ENCODE results near the gene NACC2.
A peak's percentile ranks its signal among the peaks of the same experiment; 100 is the strongest.

The NACC2 gene

DNA sequence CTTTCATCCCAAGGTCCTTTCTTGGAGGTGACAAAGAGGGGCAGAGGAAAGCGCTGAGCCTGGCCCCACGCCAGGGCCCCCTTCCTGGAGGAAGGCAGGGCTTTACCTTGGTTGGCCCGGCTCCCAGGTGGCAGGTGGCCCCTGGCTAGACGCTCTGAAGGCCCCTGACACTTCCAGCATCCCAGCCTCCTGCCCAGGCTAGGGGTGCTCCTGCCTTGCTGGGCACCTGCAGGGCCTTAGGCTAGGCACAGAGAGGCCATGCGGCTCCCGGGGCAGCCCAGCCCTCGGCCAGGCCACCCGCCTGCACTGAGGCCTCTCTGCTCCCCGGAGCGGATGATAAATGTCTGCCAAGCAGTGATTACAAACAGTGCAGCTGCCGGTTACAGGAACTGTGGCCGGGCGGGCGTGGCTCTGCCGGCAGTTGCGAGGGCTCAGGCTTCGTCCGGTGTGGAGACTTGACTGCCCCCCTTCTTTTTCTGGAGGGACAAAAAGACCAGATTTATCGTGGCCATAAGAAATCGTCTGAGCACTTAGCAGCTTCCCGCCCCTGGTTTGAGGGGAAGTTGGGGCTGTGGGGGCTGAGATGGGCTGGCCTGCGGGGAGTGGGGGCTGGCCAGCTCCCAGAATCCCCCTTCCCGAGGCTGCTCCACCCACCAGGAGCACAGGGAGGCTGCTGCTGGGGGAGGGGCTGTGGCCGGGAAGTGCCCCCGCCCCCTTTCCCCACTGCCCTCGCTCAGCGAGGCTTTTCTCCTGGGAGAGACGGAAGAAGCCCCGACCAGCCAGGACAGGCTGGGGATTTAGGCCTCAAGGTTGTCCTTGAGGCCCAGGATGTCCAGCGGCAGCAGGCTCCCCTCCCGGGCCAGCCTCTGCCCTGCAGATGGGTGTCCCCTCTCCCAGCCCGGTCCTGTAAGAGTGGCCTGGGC lies 102.3 kb downstream of the NACC2 start:
- peak; percentile 85 for DNase-seq (ENCODE audit: low spot score)

- DNase-seq (ENCODE audit: low spot score): no peak
These were observed 103.3 kb downstream of the NACC2 start for GRCh38 chr9:135991771-135992170.

DNA sequence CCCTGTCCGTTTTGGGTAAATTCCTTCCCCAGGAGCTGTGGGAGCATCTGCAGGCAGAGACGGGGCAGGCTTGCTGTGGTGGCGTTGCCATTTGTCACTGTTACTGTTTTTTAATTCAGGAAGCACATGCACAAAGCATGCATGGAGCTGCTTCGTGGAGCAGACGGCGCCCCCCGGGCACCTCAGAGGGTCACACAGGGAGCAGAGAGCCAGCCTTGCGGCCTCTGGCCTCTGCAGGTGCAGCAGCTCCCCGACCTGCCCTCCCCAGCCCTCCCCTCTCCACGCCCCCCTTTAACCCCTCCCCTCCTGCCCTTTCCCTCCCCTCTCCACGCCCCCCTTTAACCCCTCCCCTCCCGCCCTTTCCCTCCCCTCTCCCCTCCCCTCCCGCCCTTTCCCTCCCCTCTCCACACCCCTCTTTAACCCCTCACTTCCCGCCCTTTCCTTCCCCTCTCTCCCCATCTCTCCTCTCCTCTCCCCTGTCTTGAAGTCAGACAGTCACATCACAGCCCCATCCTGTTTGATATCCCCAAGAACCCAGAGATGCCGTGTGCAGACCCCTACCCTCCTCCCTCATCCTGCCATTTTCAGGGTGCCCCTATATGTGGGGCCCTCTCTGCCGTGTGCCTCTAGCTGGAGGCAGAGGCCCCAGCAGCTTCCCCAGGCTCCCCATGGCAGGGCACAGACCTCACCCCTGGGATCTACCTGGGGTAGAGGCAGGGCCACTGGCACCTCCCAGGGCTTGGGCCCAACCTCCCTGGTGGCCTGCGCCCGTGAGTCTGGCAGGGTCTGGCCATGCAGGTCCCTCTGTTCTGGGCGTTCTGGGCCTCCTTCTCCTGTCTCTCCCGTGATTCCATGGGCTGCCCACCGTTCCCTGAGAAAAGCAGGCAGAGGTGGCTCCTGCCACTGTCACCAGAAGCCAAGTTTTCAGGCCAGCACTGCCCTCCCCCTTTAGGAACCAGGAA lies 104.3 kb downstream of the NACC2 start:
- DNase-seq (ENCODE audit: low spot score): peak; percentile 86

DNA sequence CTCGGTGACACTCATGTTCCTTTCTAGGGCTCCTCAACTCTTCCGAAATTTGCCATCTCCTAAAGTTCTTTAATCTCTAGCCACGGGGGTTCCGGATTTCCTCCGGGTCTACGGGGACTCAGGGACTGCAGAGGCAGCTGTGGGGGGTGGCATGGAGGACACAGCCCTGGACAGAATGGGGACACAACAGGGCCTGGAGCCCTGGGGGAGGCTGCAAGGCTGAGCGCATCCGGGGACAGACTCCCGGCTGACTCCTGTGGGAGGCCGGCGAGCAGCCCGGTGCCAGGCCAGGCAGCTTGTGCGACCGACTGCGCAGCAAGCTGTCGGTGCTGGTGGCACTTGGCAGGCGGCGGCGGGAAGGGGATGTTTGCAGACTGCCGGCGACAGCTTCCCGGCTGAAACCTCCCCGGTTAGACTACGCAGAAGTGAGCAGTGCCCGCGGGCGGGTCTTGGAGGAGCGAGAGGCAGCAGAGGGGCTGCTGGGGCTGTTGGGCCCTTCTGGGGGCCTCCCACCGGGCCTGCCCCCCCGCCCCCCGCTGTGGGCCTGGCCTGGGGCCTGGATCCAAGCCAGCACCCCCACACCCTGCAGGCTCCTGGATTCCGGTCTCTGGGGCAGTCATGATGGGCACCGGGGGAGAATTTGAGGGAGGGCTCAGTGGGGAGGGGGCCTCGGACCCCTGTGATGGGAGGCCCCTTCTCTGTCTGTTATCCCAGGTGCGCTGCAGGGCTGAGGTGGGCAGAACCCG lies 105.2 kb downstream of the NACC2 start:
- DNase-seq (ENCODE audit: low spot score): no peak

DNA sequence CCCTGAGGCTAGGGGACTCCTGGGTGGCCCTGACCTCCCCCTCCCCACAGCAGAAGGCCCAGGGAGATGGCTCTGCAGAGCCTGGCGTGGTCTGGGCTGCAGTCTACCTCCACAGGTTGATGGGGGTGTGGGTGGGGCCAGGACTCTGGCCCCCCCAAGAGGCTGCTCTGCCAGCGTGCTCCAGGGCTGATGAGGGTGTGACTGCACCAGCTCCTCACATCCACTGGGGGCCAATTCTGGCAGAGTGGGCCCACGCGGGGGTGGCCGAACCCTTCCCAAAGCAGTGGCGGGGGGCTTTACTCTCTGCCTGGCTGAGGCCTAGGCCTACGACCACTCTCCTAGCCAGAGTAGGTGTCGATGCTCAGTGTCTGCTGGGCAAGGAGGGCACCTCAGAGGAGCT lies 105.9 kb downstream of the NACC2 start:
- no peak for DNase-seq (ENCODE audit: low spot score)

- DNase-seq (ENCODE audit: low spot score): no peak
These were observed 106.6 kb downstream of the NACC2 start for GRCh38 chr9:135988493-135988892.

DNA sequence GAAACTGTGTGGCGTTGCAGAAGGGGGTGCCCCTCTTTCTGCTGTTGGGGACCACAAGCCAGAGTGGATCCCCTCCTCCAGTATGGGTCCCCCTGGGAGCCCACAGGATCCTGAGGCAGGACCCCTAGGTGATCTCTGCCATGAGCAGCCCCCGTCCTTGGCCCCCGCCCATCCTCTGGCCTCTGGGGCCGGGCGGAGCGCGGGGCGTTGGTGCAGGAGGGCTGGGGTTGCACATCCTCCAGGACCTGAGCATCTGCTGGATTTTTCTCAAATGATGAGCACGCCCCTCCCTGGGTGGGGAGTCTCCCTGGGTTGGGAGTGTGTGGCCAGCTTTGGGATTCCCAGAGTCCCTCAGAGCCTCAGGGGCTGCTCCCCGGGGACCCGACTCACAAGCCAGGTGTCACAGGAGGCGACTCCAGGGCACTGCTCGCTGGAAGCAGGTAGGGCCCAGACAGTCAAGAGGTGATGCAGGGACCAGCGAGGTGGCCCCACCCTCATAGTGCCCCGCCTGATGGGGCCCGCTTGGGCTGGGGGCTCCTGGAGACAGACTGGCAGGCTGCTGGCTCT lies 107.2 kb downstream of the NACC2 start:
- no peak for DNase-seq (ENCODE audit: low spot score)

- no peak for DNase-seq (ENCODE audit: low spot score)
These were observed 108.5 kb downstream of the NACC2 start for GRCh38 chr9:135986605-135987004.

DNA sequence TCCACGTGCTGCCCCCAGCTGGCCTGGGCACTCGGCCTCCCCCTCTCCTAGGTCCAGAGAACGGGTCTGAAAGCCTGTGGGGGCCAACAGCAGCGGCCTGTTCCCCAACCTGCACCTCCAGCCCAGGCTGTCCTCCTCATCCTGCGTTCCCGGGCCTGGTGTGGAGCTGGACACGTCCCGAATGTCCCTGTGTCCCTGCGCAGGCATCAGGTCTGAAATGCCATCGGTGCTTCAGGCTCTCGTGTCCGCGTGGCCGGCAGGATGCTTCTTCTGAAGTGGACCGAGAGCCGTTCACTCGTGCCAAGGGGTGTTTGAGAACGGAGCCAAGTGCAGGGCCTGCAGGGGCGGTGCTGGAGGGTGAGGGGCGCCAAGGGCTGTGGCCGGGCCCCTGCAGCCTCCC lies 109.2 kb downstream of the NACC2 start:
- DNase-seq (ENCODE audit: low spot score): no peak

DNA sequence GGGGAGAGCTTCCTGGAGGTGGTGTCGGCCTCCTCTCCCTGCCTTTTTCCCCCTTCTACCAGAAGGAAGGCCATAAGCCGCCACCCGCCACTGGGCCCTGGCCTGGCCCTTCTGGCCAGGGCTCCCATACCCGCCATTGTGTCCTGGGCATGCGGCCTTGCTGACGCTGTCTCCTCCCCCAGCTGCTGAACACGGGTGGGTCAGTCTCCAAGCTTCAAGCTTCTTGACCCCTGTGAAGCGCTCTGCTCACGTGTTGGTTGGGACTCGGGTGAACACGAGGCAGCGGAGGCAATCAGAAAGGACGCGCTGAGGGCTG lies 109.7 kb downstream of the NACC2 start:
- DNase-seq (ENCODE audit: low spot score): no peak

- DNase-seq (ENCODE audit: low spot score): no peak
These were observed 110.9 kb downstream of the NACC2 start for GRCh38 chr9:135984072-135984710.

GRCh38 chr9:135983208-135984071 lies 111.6 kb downstream of the NACC2 start:
- no peak for DNase-seq (ENCODE audit: low spot score)

GRCh38 chr9:135982499-135983207 lies 112.4 kb downstream of the NACC2 start:
- DNase-seq (ENCODE audit: low spot score): no peak

- DNase-seq (ENCODE audit: low spot score): no peak
These were observed 114.0 kb downstream of the NACC2 start for GRCh38 chr9:135980926-135981630.

GRCh38 chr9:135979547-135980166 lies 115.4 kb downstream of the NACC2 start:
- no peak for DNase-seq (ENCODE audit: low spot score)

DNA sequence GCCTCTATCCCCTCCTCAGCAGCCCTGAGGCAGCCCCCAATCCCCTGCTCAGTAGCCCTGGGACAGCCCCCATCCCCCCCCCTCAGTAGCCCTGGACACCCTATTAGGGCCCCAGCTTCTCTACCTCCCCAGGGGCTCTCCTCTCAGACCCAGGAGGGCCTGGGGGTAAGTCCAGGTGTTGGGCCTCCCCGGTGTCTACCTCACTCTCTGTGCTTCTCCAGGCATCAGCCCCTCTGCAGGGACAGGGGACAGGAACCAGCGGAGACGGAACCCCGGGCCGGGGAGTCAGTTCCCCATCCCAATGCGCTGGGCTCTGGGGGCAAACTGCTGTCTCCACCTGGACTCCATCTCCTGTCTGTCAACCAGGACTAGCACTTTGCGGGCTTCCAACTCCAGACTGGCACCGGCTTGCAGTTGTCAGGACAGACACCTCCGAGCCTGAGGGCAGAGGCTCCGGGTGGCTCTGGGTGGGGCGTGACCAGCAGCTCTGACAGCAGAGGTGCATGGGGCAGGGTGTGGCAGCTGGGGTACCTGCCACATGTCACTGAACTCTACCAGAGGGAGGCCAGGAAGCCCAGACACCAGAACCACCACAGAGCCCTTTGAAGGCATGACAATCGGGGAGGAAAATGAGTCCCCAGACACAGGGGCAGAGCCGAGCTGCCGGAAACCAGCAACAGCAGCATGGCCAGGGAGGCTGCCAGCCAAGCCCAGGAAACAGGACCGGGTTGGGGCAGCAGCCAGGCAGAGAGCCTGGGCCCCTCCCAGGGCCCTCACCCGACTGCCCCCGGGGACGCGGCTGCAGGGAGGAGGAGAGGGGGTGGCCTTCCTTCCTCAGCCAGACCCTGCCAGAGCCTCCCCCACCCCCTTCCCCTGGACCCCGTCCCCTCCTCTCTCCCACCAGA lies 116.2 kb downstream of the NACC2 start:
- DNase-seq (ENCODE audit: low spot score): no peak

DNA sequence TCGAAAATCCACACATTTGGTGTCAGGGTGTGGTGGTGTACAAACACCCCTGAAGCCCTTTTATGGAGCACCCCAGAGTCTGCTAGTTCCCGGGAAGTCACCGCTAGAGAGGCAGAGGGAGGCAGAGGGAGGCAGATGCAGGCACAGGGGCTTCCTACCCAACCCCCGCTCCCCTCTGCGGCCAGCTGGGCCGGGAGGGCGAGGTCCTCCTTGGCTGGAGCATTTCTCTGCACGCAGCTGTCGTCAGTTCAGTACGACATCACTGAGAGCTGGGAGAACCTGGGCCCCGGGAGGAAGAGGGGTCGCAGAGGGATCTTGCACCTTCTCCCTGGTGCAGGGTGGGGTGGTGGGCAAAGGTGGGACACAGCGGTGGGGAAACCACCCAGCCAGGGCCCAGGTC lies 118.1 kb downstream of the NACC2 start:
- no peak for DNase-seq (ENCODE audit: low spot score)

- DNase-seq (ENCODE audit: low spot score): no peak
These were observed 118.6 kb downstream of the NACC2 start for GRCh38 chr9:135976531-135976930.

All from ecto neural progenitor cell (in vitro differentiated cells).